DND-41 (cell line): ENCODE measurements around the gene ADISSP.

Experiments
- ATAC-seq: fragments of 200-7000 bp; cut with Tn5 transposase; 3 replicates; pipeline ENCODE4 v1.9.1; 2021; ENCODE audit warnings: low read depth; ENCODE audit not compliant: insufficient read depth
- DNase-seq: peaks from one replicate; pipeline ENCODE4 v3.0.0-alpha.2; 2020
- H2AFZ ChIP-seq: 2 replicates; pipeline ENCODE4 v1.6.0; 2012; ENCODE audit warnings: low read depth, low read length
- H3K27ac ChIP-seq: 2 replicates; pipeline ENCODE4 v1.5.1; 2012; ENCODE audit warnings: low read length, inconsistent platforms
- H3K27me3 ChIP-seq: fragments of 200-600 bp; sonication (generic); 2 replicates; pipeline ENCODE4 v1.6.0; 2012; ENCODE audit warnings: low read length, mild to moderate bottlenecking, inconsistent platforms; ENCODE audit not compliant: insufficient read depth, poor library complexity
- H3K36me3 ChIP-seq: 2 replicates; pipeline ENCODE4 v1.5.1; 2012; ENCODE audit warnings: low read length, inconsistent platforms; ENCODE audit not compliant: insufficient read depth
- H3K4me1 ChIP-seq: 2 replicates; pipeline ENCODE4 v1.5.1; 2012; ENCODE audit warnings: mild to moderate bottlenecking, low read length; ENCODE audit not compliant: insufficient read depth
- H3K4me2 ChIP-seq: 2 replicates; pipeline ENCODE4 v1.6.0; 2012; ENCODE audit warnings: mild to moderate bottlenecking, moderate library complexity, low read length, inconsistent platforms; ENCODE audit not compliant: insufficient read depth
- H3K4me3 ChIP-seq, 2 experiments: fragments of 200-600 bp in 1 of 2; shearing (Covaris generic) in 1 of 2; 2 replicates each; pipeline ENCODE4 v1.5.1; 2012 to 2016; ENCODE audit warnings: inconsistent platforms in 2 of 2, low read length in 2 of 2, mild to moderate bottlenecking in 2 of 2, low read depth in 1 of 2, moderate library complexity in 1 of 2
- H3K79me2 ChIP-seq: 2 replicates; pipeline ENCODE4 v1.6.0; 2012; ENCODE audit warnings: low read length, inconsistent platforms; ENCODE audit not compliant: insufficient read depth
- H3K9ac ChIP-seq: 2 replicates; pipeline ENCODE4 v1.6.0; 2012; ENCODE audit warnings: low read depth, mild to moderate bottlenecking, inconsistent platforms, low read length, moderate library complexity
- H3K9me3 ChIP-seq: 2 replicates; pipeline ENCODE4 v1.5.1; 2012; ENCODE audit warnings: low read length, moderate library complexity, mild to moderate bottlenecking, inconsistent platforms; ENCODE audit not compliant: insufficient read depth, severe bottlenecking
- H4K20me1 ChIP-seq: 2 replicates; pipeline ENCODE4 v1.6.0; 2012; ENCODE audit warnings: low read length; ENCODE audit not compliant: insufficient read depth
- EZH2 ChIP-seq: IDR thresholded peaks from 3 replicates; pipeline ENCODE4 v1.6.1; 2012; ENCODE audit warnings: borderline replicate concordance, low read depth, mild to moderate bottlenecking, moderate library complexity, low read length, inconsistent platforms; ENCODE audit not compliant: severe bottlenecking
- TF ChIP-seq, protein P1 (sequence below): IDR thresholded peaks from 2 replicates; pipeline ENCODE4 v1.5.1; 2012; ENCODE audit warnings: borderline replicate concordance, low read length, moderate library complexity, mild to moderate bottlenecking; ENCODE audit not compliant: poor library complexity, severe bottlenecking; ENCODE audit errors: extremely low read depth

ADISSP gene

DNA sequence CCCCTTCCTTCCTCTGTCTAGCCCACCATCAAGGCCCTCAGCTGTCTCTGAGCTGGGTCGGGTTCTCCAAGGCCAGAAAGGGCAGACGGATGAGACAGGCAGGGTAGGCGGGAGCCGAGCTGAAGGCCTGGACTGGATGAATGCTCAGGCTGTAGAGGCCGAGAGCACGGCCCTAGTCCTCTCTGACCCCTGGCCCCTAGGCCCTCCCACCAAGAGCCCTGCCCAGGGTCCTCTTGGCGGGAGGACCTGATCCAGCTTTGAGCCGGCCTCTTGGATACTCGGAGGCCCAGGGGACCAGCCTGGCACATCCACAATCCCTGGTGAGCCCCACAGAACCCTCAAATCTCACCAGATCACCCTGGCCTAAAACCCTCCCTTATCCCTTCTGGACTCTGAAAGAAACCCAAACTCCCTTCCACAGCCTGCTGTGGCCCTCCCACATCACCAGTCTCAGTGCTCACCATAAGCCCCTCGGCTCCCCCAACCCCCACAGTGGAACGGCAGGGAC, 8.2 kb downstream of the ADISSP start:
- 0 out of 2 replicates have a peak, but pooled peaks cover under 1% of the 10 kb centered on the region for H3K4me1 ChIP-seq
- ATAC-seq (no peak), DNase-seq (no peak)
- no peak overlapping the region for H3K27ac ChIP-seq
- no peaks in the 10 kb centered on the region for H3K27me3 ChIP-seq
- H3K36me3 ChIP-seq, result peaks cover 56% of the 10 kb centered on the region
- H3K4me2 ChIP-seq, result no peak overlapping the region
- no peak overlapping the region for H3K9ac ChIP-seq
- no peak overlapping the region for H2AFZ ChIP-seq
- TF ChIP-seq, protein P1, sequence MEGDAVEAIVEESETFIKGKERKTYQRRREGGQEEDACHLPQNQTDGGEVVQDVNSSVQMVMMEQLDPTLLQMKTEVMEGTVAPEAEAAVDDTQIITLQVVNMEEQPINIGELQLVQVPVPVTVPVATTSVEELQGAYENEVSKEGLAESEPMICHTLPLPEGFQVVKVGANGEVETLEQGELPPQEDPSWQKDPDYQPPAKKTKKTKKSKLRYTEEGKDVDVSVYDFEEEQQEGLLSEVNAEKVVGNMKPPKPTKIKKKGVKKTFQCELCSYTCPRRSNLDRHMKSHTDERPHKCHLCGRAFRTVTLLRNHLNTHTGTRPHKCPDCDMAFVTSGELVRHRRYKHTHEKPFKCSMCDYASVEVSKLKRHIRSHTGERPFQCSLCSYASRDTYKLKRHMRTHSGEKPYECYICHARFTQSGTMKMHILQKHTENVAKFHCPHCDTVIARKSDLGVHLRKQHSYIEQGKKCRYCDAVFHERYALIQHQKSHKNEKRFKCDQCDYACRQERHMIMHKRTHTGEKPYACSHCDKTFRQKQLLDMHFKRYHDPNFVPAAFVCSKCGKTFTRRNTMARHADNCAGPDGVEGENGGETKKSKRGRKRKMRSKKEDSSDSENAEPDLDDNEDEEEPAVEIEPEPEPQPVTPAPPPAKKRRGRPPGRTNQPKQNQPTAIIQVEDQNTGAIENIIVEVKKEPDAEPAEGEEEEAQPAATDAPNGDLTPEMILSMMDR, result no peak
- TF ChIP-seq EZH2, result no peak
- peaks cover 23% of the 10 kb centered on the region; the same call in 1 of the 2 replicates for H4K20me1 ChIP-seq
- H3K9me3 ChIP-seq, result no peaks in the 10 kb centered on the region
- peaks cover 24% of the 10 kb centered on the region; the same call in 1 of the 2 replicates for H3K79me2 ChIP-seq
- no peak overlapping the region for H3K4me3 ChIP-seq

DNA sequence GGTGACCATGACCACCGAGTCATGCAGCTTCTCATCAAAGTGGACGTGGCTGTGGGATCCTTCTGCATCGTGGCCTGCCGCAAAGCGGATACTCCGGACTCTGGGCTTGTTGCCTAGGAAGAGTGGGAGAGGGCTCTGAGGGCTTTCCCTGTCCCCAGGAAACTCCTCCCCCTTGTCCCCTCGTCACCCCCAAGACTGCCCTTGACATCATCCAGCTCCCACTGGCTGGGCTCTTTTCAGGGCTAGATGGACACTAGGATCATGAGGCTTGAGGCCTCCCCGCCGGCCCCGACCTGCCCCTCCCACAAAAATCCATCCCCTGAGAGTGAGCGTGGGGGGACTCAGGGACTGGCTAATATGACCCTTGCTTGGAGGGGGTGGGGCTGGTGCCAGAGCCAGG, 9.0 kb downstream of the ADISSP start:
- Histone ChIP-seq H3K9ac (no peak overlapping the region), H2AFZ (no peak overlapping the region), H3K27ac (no peak overlapping the region), H3K79me2 (peaks cover 17% of the 10 kb centered on the region; the same call in 1 of the 2 replicates), H3K36me3 (peaks cover 56% of the 10 kb centered on the region), H3K4me2 (no peak overlapping the region), H4K20me1 (peaks cover 18% of the 10 kb centered on the region; the same call in 1 of the 2 replicates), H3K4me1 (no peaks in the 10 kb centered on the region), H3K9me3 (no peaks in the 10 kb centered on the region), H3K27me3 (no peaks in the 10 kb centered on the region), H3K4me3 (no peak overlapping the region)
- DNase-seq (no peak), ATAC-seq (no peak)
- TF ChIP-seq EZH2, result no peak
- TF ChIP-seq, protein P1, result no peak

GRCh38 chr20:3757268-3757667, 10.3 kb downstream of the ADISSP start:
- no peaks in the 10 kb centered on the region for H3K9me3 ChIP-seq
- TF ChIP-seq, protein P1, result no peak
- no peak for TF ChIP-seq EZH2
- H3K9ac ChIP-seq, result no peak overlapping the region
- no peak overlapping the region for H3K4me3 ChIP-seq
- H3K79me2 ChIP-seq, result peaks cover 14% of the 10 kb centered on the region; the same call in 1 of the 2 replicates
- H3K27me3 ChIP-seq, result no peaks in the 10 kb centered on the region
- H3K36me3 ChIP-seq, result peaks cover 56% of the 10 kb centered on the region
- H3K4me1 ChIP-seq, result no peaks in the 10 kb centered on the region
- peaks cover 18% of the 10 kb centered on the region; the same call in 1 of the 2 replicates for H4K20me1 ChIP-seq
- no peak overlapping the region for H3K4me2 ChIP-seq
- H2AFZ ChIP-seq, result no peak overlapping the region
- ATAC-seq (no peak), DNase-seq (no peak)
- H3K27ac ChIP-seq, result no peak overlapping the region
